HG03575 (cell line): ENCODE results near the gene NRN1.
"Not testable (repeated sequence)": the region's sequence is repeated elsewhere in the genome, so short reads cannot be mapped to it uniquely, and the experiment has no call there.

Source experiments
- ATAC-seq: cut with Tn5 transposase; IDR thresholded peaks from one replicate; pipeline ENCODE4 v1.9.1; 2021; ENCODE audit not compliant: unreplicated experiment, insufficient number of reproducible peaks, low FRiP score; ENCODE audit errors: extremely low read depth

The NRN1 gene

GRCh38 chr6:5989141-5989723 lies 17.5 kb downstream of the NRN1 start:
- ATAC-seq = no peak

DNA sequence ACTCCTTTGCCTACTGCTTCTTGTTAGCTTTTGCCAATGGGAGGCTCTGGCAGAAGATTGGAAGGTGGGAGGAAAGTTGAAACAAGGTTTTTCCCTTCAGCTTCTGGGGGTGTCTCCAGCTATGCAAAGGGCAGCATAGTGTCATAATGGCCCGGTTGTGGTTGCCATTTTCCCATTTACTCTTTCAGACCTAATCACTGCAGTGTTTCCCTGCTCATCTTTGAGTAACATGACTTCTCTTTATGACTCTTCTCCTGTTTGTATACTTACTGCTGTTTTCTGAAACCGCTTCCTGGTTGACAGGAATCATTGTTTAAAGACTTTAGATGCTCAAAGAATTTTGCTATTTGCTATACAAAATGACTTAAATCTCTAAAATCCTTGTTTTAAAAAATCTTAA lies 19.9 kb downstream of the NRN1 start:
- no peak for ATAC-seq

DNA sequence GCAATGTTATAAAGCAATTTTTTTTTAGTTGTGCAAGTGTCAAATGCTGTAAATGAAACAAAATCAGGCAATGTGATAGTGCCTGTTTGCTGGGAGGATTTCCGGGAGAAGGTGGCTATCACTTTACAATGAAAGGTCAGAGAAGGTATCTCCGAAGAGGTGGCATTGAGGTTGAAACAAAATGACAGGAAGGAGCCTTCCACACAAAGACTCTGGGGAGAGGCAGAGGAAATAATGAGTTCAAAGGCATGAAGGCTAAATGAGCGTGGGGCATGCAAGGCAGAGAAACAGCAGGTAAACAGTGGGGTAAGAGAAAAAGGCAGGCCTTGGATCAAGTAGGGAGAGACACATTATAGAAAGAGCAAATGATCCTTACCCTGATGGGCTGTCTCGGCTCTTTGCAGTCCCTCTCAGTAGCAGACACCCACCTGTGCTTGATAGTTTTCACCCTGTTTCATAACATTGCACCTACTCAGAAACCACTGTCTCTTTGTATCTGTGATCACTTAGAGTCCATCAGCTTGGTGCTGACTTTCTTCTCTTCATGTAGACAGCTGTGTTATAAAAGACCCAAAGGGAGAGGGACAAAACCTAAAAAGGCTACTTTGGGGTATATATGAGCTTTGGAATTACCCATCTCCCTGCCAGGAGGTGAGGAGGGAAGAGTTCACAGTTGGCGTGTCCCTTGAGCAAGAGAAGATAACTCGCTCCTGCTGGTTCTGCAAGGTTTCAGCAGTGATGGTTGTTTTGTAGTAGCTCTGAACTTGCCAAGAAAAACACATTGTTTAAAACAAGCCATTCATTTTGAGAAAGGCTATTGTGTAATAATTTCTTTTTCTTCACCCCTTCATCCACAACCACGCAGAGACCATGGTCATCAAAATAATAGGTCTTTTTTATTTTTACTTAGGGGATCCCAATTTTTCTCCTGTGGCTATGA lies 22.3 kb downstream of the NRN1 start:
- no peak for ATAC-seq

DNA sequence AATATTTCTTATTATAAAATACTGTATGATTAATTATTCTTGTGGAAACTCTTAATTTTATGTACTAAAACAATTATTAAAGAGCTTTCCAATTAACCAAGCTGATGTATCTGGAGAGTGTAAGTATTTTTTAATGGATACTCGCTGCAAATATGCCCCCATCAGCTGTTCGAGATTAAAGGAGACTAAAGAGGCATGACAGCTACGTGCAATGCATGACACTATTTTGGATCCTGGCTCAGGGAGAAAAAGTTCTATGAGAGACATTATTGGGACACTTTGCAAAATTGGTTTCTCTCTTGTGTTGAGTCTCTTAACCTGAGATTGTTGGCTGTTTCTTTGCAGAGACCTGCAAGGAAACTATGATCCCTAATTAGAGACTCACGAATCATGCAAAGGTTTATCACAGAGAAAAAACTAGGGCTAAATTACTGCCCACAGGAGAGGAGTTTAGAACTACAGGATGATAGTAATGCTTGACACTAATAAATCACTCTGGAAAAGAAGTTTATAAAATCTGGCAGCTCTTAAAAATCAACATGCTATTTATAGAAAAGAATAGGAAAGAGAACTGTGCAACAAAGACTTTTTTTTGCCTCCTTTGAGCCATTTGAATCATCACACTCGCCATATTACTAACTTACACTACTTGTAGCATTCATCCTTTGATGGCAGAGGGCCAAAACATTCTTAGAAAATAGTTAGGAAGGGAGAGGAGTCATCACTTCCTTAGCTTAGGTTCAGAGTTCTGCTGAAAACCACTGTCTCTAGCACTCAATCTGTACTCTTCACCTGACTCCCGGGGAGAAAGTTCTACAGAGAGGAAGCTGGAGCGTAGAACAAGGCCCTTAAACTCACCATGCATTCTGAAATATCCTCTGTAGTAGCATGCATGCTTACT lies 25.3 kb downstream of the NRN1 start:
- ATAC-seq = no peak

- no peak for ATAC-seq
These were observed 26.9 kb downstream of the NRN1 start for GRCh38 chr6:5979650-5980420.

GRCh38 chr6:5976811-5977210 lies 29.9 kb downstream of the NRN1 start:
- no peak for ATAC-seq

DNA sequence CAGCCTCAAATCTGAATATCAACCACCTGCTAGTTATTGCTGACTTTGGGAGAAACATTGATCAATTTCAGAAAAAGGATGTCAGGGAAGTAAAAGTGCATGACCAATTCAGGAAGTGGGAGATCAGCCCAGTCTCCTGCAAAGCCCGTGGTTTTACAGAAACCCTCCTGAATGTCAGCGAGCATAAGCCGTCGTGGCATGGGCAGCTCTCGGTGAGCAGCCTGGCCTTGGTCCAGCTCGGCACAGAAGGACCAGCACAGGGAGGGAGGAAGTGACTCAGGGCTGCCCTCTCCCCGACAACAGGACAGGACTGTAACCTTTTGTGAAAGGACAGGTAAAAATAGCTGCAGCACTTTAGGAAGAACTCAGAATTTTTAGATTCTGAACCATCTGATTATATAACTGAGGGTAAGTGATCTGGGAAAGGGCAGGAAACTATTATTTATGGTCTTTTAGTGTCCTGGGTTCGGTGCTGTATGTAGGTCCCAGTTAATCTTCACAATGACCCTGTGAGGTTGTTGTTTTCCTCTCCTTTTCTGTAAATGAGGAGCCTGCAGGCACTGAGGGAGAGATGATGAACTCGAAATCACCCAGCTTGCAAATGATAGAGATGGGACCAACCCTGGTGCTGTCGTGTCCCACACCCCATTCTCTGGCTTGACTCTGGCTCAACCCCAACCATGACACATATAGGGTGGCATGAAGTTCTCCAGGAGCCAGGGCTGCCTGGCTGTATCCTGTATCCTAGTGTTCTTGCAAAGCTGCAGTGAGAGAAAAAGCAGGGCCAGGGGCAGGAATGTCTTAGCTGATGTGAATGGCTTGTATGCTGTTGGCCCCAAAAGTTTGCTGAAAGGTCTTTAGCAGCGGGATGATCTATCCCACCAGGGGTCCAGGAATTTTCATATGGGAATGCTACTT lies 37.6 kb downstream of the NRN1 start:
- ATAC-seq = no peak

- ATAC-seq = not testable (repeated sequence)
These were observed 38.7 kb downstream of the NRN1 start for GRCh38 chr6:5968036-5968435.

DNA sequence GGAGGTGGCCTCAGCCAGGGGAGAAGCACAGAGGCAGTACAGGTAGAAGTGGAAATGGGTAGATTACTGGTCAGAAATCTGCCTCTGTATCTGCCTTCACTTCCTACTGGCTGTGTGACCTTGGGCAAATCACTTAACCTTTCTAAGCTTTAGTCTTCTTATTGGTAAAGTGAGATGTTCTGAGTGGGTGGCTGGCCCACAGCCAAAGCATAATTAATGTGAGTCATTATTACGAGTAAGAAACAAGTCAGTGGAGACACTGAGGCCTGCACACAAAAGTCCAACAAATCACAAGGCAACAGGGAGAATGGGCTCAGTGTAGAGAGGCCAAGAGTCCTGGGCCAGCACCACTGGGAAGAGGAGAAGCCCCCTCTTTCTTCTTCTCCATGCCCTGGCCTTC lies 39.1 kb downstream of the NRN1 start:
- ATAC-seq = no peak

GRCh38 chr6:5962794-5963193 lies 43.9 kb downstream of the NRN1 start:
- ATAC-seq = no peak

GRCh38 chr6:5961836-5962235 lies 44.9 kb downstream of the NRN1 start:
- ATAC-seq = no peak

- ATAC-seq = no peak
These were observed 46.3 kb downstream of the NRN1 start for GRCh38 chr6:5960456-5960855.

DNA sequence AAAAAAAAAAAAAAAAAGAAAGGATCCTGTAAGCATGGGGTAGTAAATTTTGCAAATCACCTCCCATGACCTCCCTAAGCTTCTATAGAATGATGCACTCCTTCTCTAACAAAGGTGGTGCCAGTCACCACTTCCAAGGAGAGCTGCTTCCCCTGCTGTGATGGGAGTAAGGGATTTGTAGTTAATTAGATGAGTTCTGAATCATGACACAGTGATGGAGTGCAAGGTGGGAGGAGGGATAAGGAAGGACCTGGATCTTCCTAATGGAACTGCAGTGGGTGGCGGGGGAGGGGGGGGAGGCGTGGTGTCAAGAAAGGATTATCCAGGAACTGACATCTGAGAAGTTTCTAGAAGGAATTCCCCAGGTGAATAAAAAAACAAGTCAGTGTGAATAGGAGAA lies 47.8 kb downstream of the NRN1 start:
- no peak for ATAC-seq

DNA sequence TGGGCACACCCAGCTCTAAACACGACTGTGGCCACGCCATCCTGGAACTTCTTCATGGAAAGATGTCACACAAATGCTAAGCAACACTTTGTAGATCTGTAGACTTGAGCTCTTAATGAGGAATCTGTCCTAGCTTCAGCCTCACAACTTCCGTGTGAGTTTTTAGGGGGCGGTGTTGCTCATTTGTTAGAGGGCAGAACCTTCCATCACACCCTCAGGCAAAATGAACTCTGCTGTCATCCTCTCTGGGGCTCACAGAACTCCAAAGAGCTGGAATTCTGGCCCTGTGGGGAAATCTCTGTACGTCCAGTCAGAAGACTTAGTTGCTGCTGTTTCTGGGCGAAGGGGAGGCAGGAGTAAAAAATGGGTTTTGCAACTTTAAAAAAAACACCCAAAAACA lies 49.8 kb downstream of the NRN1 start:
- no peak for ATAC-seq

- no peak for ATAC-seq
These were observed 56.4 kb downstream of the NRN1 start for GRCh38 chr6:5950361-5950785.
